HEK293T (cell line): ENCODE measurements around the gene PNRC1.

Source experiments
- BHLHE40 ChIP-seq: fragments of 450-650 bp; IDR thresholded peaks from 2 replicates; pipeline ENCODE4 v1.6.1; 2016; ENCODE audit warnings: mild to moderate bottlenecking, moderate library complexity, borderline replicate concordance
- ELF4 ChIP-seq: fragments of 450-650 bp; IDR thresholded peaks from 2 replicates; pipeline ENCODE4 v1.6.1; 2017; ENCODE audit warnings: antibody characterized with exemption
- FOXM1 ChIP-seq: fragments of 450-650 bp; IDR thresholded peaks from 2 replicates; pipeline ENCODE4 v1.6.1; 2017; ENCODE audit warnings: mild to moderate bottlenecking, borderline replicate concordance
- HDGF ChIP-seq: fragments of 450-650 bp; IDR thresholded peaks from 2 replicates; pipeline ENCODE4 v1.6.1; 2017; ENCODE audit warnings: antibody characterized with exemption, borderline replicate concordance
- L3MBTL2 ChIP-seq: fragments of 450-650 bp; conservative IDR thresholded peaks from 2 replicates; pipeline ENCODE4 v1.6.1; 2016; ENCODE audit warnings: mild to moderate bottlenecking
- SP1 ChIP-seq: fragments of 450-650 bp; IDR thresholded peaks from 2 replicates; pipeline ENCODE4 v1.6.1; 2017
- TARDBP ChIP-seq: fragments of 450-650 bp; IDR thresholded peaks from 2 replicates; pipeline ENCODE4 v1.6.1; 2016

DNA sequence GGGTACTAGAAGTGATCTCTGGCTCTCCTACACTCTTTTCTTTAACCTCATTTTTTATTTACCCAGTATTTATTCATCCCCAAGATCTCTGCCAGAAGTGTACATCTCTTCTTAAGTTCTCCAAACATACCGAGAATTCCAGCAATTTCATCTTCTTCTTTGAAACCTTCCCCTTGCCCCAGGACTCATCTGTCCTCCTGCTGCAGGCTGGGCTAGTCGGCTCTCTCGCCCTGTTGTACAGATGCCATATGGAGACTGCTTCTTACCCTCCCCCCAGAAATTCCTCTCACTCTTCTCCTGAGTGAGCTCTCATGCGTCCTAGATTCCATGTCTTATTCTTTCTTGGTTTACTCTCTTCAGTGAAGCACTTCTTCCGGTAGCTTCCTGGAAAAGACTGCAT is 21.9 kb upstream of the PNRC1 start:
- TF ChIP-seq HDGF (no peak), FOXM1 (no peak), SP1 (no peak), TARDBP (no peak), BHLHE40 (no peak), L3MBTL2 (no peak), ELF4 (no peak)
